GM04504 (cell line): ENCODE measurements around the gene XCL1.
"Not testable (repeated sequence)": the region's sequence is repeated elsewhere in the genome, so short reads cannot be mapped to it uniquely, and the experiment has no call there.

Source experiments
- DNase-seq: peaks from one replicate; pipeline ENCODE4 v3.0.0-alpha.2; 2012; ENCODE audit warnings: low read depth

Gene XCL1

DNA sequence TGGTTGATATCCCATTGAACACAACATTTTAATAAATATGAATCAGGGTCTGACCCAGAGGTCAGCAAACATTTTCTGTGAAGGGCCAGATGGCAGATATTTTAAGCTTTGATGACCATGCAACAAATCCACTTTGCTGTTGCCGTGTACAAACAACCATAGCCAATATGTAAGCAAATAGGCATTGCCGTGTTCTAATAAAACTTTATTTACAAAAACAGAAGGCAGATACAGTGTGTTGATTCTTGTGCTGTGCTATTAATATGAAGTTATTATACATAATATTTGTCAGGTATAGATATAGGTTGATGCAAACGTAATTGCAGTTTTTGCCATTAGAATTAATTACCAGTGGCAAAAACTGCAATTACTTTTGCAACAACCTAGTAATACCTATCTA is 8.8 kb upstream of the XCL1 start:
- DNase-seq, result no peak

DNA sequence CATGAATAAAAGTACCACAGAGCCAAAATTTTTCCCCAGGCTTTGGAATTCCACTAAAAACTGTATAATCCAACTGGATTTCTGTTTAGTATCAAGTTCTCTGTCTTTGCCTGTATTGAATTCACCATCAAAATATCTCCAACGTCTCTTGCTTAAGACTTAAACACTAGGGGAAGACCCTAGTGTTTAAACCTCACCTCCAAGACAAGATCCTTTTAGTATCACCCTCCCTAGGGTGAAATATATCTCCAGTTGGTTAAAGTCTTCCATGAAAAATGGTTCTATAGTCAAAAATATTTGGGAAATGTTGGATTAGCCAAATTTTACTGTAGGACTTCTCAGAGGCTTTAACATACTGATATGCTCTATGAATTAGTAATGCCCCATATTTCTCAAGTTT is 8.1 kb upstream of the XCL1 start:
- no peak for DNase-seq

DNA sequence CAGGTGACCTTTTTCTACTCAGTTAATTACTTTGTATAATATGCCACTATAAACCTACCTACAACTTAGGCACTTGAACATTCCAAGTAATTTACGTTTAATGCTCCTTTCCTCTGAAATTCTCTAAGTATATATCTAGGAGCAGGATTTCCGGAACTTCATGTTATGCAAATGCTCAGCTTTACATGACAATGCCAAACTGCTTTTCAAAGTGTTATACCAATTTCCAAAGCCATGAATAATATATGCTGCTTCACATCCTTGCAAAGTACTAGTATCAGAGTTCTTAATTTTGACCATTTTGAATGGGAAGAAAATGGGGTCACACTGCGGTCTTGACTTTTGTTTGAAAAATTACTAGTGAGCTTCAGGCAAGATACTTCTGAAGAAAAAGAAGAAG is 5.8 kb upstream of the XCL1 start:
- DNase-seq, result no peak

DNA sequence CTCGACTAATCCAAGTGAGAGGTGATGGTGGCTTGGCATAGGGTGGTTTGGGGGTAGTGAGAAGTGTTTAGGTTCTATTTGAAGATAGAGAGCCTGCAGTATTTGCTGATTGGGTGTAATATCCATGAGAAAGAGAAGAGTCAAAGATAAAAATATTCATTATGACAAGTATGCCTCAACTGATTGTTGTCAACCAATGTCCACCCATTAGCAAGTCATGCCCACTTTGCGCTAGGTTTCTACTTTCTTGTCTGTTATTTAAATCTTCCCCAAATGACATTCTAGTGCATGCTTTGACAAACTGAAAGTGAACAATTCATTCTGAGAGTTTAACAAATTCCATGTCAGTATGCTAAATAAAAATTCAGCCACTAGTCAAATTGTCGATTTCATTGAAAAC is 3.8 kb upstream of the XCL1 start:
- DNase-seq, result no peak

DNA sequence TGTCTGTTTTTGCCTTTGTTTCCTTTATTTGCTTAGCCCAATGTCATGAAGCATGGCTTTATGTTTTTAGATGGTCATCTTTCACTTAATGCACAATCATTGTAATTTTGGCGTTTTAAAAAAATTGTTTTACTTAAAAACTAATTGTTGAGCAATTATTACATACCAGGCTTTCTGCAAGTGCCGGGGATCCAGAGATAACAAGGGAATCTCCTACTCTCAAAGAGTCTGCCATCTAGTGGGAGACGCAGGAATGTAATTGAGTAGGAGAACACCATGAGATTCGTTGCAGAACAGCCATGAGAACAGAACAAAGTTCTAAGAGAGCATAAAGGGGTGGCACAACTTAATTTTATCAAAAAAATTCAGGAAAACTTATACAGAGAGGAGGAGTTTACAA is 2.2 kb upstream of the XCL1 start:
- peak; percentile 11 for DNase-seq

DNA sequence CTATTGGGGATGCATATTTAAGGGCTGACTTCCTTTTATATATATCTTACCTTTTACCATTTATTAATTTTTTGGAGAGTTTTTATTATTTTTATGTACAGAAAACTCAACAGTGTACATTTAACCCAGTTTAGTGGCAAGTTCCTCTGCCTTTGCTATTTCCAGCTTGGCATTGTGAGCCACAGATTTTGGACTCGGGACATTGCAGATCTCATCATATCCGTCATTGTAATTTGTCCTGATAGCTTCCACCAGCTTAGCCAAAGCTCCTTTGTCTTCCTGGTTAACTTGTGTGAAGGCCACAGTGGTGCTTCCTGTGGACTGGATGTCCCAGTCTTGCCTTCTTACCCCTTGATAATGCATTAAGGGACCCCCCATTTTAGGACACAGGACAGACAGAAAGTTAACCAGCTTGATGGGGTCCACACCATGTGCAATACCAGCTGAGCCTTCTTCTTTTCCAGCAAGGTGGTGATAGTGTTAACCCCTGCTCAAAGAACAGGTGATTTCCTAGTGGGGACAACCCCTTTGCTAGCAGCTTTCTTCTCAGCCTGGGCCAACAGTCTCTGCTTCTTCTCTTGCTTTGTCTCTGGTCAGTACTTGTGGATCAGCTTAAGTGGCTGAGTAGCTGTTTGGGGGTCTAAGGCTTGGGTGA is 2.3 kb downstream of the XCL1 start:
- not testable (repeated sequence) for DNase-seq

DNA sequence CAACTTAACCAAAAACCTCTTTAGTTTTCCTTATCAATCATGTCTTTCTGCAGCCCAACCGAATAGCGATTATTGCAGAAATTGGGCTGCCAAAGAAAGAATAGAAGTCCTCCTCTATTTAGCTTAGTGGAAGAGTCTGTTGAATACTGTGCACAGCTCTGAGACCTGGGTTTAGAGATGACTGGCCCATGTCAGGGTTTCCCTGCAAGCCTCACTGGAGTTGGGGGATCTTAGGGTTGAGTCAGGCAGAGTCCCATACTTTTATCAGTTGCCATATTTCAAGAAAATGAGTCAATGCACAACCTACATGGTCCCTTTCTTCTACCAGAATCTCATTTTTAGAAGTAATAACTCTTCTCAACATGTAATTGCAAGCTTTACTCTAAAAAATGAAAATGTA is 3.9 kb downstream of the XCL1 start:
- not testable (repeated sequence) for DNase-seq

DNA sequence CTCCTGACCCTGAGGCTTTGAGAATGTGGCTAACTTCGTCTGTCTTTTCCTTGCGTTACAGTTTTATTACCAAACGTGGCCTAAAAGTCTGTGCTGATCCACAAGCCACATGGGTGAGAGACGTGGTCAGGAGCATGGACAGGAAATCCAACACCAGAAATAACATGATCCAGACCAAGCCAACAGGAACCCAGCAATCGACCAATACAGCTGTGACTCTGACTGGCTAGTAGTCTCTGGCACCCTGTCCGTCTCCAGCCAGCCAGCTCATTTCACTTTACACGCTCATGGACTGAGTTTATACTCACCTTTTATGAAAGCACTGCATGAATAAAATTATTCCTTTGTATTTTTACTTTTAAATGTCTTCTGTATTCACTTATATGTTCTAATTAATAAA is 4.6 kb downstream of the XCL1 start:
- DNase-seq, result not testable (repeated sequence)

DNA sequence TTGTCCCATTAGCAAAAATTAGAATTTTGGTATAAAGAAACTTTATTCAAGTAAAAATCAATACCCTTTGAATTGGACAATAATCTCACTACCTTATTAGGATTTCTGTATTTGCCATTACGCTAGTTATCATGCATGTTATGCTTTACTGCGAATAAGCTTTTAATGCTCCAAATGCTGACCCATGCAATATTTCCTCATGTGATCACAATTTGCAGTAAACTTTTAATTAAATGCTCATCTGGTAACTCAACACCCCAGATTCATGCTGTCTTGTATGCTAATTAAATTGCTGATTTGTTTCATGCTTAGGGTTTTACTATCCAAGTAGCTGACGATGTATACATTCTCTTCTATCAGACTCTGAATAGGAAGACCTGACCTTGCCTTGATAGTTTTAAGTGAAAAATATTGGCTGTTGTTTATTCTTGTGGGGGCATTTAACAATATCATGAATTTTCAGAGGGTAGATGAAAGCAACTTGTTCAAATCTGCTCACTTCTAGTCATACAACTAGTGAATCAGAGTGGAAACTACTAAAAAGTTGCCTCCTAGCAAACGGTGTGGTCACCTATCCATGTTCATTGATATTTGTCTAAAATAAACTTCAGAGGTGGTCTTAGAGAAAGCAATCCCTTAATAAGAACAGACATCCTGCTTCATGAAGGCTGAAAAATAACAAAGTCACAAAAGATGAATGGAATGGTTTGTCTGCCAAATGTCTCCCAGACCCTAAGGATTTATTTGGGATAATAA is 5.6 kb downstream of the XCL1 start:
- DNase-seq, result no peak

DNA sequence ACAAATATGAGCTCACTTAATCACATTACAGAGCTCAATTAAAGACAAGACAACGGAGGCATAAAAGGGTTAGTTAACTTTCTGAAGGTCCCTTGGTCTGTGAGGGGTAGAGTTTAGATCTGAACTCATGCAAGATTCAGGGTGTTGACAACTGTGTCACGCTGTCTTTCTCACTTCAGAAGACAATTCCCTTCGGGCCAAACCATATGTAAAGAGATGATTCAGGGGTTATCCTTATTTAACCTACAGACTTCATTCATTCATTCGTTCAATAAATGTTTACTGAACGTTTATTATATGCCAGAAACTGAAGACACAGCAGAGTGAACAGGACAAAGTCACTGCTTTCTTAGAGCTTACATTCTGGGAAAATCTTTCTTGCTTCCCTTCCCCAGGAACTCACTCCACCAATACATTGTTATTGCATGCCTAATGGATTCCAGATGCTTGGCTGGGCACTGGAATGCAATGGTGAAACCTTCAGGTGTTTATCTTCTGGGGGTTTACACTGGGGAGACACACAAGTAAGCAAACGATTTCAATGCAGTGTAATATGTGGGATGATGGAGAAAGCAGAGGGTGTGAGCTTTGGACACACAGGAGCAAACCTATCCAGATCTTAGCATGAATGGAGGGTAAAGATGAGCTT is 6.4 kb downstream of the XCL1 start:
- peak; percentile 18 for DNase-seq

DNA sequence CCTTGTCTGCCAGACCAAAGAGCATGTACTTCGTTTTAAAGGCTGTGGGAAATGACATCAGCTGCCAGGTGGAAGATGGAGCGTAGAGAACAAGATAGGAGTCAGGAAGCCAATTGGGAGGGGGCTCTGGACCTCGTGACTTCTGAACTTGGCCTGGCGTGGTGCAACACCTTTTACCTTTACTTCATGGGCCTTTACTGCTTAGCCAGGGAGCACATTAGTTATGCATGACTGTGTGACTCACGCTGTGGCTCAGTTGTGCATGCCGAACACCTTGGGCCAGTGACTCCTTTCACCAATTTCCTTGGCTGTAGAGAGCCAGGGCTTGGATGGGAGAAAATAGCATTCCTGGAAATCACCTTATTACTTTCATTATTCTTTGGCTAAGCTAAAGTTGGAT is 7.2 kb downstream of the XCL1 start:
- no peak for DNase-seq

DNA sequence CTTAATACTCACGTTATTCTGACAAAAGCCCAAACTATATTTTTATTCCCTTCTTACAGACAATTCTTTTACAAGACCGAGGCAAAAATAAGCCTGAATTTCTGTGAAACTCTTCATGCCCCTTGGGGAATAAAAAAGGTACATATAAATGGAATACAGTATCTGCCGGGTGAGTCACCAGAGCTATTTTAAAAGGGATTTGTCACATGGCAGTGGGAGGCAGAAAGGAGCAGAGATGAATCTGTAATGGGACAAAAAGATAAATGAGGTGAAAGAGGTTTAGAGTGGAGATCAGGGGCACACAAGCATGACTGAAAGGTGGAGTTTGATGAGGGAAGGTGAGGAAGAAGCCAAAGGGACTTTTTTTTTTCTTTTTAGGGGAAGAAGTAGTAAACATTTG is 8.8 kb downstream of the XCL1 start:
- no peak for DNase-seq

DNA sequence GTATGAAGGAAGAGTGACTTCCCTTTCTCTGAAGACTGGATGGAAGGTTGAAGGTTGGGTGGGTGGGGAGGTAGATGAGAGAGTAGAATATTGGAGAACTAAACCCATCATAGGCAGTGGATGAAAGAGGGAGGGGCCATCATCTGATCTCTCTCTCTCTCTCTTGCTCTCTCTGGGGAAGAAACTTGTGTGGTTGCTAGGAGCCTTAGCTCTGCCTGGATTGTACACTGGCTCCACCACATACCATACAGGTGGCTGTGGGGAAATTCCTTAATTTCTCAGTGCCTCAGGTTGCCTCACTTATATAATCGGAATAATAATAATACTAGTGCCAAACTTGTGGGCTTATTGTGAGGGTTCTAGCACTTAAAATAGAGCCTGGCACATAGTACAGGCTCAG is 9.5 kb downstream of the XCL1 start:
- no peak for DNase-seq

DNA sequence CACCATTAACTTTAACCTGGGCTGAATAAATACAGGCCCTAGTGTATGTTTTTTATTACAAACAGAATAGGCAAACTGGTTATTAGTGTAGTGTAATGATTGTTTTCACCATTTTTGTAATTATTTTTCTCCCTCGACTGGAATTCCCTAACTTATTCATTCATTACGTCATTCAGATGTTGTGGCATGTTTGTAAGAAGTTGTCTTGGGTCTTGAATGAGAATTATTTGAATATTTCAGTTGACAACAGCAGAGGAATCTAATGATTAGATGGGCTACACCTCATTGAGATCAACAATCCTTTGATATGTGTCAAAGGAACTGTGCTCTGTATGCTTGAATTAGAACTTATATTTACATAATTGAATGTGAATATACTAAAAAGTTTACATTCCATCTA is 12.8 kb downstream of the XCL1 start:
- no peak for DNase-seq

DNA sequence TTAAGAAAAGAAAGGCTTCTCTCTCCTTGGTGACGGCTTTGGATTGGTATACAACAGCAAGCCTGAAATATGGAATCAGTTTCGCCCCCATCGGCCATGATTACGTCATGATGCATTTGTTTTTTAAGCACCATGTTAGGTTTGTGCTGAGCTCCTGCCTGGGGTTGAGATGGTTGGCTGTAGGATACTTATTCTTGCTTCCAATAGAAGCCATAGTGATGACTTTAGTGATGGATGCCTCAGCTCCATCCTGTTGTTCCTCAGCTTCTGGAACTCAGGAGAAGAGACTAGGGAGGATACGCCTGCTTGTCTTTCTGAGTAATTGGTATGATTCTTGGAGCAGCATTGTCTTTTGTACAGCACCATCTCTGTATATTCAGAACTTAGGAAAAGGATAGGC is 14.7 kb downstream of the XCL1 start:
- DNase-seq, result no peak

DNA sequence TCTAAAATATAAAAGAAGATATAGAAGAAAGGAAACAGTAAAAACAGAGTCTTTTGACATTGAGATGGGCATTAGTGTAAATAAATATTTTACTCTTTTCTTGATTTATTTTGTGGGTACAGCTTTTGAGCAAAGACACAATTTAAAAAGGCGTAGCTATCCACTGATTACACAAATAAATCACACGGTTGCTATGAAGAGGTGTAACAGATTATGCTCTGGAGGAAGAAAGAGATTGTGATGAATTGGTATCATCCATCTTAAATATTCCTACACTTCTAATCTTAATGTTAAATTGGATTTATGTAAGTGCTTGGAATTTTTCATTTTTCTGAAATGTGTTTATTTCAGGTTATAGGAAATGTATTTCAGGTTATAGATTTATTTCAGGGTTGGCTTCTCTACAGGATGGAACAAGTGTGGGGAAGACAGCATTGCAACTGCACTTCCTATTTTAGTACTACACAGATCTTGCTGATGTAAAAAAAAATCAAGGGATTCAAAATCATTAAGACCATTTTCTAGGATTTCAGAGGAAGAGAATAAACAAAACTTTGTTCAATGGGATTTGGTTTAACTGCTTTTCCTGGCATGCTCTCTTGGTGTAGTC is 15.3 kb downstream of the XCL1 start:
- no peak for DNase-seq

DNA sequence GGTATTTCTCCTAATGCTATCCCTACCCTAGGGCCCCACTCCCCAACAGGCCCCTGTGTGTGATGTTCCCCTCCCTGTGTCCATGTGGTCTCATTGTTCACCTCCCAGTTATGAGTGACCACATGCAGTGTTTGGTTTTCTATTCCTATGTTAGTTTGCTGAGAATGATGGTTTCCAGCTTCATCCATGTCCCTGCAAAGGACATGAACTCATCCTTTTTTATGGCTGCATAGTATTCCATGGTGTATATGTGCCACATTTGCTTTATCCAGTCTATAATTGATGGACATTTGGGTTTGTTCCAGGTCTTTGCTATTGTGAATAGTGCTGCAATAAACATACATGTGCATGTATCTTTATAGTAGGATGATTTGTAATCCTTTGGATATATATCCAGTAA is 19.0 kb downstream of the XCL1 start:
- DNase-seq, result not testable (repeated sequence)

DNA sequence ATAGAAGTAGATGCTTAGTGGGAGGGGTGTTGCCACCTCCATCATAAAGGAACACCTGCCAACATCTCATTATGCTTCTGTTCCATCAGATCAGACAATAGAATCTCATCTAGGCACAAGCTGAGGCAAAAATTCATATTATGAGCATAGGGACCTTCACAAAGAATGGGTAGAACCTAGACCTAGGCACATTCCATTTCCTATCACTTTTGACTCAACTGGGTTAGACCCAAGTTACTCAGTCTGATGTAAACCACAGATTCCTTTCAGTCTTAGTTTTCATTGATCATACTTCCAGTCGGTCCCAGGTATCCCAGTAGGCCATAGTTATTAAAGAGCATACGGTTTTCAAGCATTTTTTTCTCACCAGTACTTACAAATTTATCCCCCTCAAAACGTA is 21.7 kb downstream of the XCL1 start:
- DNase-seq, result no peak

DNA sequence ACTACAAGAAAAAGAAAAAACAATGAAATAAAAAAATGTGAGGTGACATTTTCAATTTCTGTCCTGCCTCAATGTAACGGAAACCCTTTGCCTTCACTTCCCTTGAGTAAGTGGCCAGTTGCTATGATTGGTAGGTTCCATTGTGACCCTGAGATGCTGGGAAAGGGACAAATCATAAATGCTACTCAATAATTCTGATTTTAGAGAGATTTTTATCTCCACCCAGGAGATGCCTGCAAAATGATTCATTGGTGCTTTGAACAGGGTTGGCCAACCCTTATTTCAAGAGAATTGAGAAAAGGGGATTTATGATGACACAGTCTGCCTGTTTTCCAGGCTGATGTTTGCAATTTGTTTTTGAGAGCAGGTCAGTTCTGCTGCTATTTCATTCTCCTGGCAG is 22.5 kb downstream of the XCL1 start:
- DNase-seq, result no peak

DNA sequence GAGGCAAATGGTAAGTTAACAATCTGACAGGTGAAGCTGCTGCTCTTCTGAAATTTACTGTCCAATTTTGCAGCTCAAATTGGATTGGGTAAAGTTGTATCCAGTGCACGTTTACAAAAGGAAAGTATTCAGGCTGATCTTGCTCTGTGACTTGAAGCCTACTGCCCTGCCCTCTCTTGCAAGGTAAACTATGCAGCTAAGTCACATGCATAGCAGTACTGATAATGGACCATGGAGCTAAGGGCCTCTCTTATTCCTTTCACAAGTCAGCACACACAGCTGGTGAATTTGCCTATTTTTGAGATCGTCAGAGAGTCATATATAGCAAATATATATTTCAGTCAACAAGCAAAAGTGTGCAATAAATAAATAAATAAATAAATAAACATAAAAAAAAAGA is 23.2 kb downstream of the XCL1 start:
- no peak for DNase-seq

DNA sequence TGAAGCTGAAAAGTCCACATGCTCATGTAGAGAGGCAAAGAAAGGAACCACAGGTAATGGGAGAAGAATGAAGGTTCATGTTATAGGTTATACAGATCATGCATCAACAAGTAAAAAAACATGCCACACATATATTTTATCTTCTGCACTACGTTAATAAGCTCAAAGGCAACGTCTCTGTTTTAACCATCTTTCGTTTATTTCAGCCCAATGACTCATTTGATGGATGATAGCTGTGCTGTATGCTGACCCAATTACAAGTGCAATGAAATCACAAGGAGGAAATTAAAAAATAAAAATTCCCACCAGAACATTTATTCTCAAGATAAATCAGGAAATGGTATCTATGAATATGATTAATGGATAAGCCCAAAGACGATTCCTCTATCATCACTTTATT is 24.6 kb downstream of the XCL1 start:
- no peak for DNase-seq

DNA sequence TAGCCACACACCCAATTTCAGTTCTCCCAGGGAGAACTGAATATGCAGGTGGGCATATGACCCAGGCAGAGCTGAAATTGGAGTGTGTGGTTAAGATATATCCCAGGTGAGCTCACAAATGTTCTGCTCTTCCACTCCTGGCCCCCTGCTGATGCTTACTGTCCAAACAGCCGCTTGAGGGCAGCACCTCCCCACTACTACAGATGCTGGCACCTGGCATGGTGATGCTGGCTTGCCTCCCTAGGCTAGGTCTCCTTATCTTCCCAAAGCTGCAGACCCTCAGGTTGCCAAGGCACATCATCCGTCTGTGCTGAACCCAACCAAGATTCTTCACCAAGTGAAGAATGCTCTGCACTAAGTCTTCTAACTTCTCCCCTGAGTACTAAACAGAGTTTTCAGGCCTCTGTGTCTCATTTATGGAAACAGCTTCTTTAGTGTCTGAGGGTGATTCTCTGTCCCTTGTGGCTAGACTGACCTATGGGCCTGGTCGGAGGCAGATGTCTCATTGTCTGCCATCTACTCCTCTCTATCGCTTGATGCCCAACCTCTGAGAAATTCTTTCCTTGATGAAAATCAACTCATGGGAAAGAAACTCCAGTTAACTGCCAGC is 27.2 kb downstream of the XCL1 start:
- no peak for DNase-seq

DNA sequence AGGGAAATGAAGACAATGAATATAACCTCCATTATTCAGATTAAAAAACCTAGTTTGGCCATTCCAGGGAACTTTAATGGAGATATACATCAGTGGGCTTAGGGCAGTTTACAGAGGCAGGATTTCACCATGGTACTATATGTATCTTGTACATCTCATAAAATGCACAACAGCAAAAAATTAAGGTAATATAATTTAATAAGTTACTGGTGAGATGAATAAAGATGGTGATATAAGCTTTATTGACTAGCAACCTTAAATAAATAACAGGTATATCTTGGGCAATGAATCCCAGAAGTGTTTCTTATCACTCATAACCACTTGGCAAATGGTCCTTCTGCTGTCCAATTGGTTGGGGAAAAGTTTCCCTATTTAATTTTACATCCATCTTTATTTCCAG is 29.0 kb downstream of the XCL1 start:
- DNase-seq, result no peak
